GM19023 (cell line): ENCODE measurements around the gene TMUB2.
"Not testable (repeated sequence)": the region's sequence is repeated elsewhere in the genome, so short reads cannot be mapped to it uniquely, and the experiment has no call there.

Source experiments
- ATAC-seq: cut with Tn5 transposase; IDR thresholded peaks from one replicate; pipeline ENCODE4 v1.9.1; 2021; ENCODE audit warnings: mild to moderate bottlenecking, moderate library complexity; ENCODE audit not compliant: unreplicated experiment

TMUB2 gene

DNA sequence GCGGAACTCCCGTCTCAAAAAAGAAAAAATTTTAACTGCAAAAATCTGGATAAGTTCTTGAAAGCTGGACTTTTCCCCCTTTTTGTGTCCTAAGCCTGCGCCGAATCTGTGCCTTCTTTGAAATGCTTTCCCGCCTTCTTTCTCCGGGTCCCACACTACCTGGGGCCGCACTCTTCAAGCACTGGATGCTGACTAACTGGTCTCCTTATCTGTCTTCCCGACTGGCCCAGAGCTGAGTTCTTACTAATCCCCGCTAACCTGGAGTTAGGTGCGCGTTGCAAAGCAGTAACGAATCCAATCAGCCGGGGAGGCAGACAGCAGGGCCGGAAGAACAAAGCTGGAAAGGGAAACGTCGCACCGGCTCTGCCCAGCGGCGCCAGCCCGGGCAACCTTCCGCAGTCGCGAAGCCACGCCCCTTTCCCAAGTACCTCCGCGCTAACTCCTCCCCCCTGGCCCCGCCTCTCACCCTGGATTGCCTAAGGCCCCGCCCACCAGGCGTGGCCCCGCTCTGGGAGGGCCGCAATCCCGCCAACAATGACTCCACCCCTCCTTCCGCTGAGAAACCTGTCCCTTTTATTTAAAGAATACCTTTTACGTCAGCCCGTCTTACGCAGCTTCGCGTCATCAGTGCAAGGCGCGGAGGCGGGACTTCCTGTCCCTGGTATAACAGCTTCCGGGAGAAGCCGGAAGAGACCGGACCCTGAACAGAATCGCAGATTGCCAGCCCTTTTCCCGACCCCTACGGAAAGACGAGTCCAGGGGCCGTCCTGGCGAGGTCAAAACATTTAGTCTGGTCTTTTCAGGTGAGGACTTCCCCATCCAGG, at the start of gene TMUB2:
TSS of gene TMUB2 (plus strand) at position 666 of the 824 bp plus-strand sequence. CDS start 737 bp downstream, outside the sequence.
- ATAC-seq = peak; percentile 88

DNA sequence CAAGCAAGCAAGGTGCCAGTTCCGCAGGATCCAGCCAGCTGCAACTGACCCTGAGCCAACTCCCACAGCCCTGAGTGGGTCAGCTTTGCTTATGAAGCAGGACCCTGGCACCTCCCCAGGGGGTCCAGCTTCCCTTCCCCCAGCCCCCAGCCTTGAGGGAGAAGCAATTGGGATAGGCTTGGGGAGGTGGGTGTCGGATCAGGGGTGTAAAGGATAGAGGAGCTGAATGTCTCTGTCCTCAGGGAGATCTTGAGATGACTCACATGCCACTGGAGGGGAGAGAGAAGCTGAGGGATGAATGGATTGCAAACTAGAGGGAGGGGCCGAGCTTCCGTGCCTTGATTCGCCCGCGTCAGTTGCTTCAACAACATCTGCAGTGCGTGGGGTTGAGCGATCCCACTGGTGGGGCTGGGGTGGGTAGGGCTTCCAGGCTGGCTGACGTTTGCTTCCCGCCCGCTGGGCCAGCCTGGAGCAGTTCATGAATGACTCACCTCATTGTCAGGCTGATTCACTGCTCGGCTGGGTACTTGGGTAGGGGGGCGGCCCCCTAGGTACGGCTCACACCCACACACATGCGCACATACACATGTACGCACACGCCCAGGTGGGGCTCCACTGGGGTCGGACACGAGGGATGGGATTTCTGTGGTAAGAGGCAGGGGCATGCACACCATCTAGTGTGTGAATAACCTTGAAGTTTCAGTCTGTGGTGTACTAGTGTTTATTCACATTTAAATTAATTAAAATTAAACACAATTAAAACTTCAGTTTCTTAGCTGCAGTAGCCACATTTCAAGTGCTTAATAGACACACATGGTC, 48.7 kb upstream of the TMUB2 start:
- ATAC-seq = no peak

GRCh38 chr17:44143921-44144320, 42.9 kb upstream of the TMUB2 start:
- ATAC-seq = not testable (repeated sequence)

DNA sequence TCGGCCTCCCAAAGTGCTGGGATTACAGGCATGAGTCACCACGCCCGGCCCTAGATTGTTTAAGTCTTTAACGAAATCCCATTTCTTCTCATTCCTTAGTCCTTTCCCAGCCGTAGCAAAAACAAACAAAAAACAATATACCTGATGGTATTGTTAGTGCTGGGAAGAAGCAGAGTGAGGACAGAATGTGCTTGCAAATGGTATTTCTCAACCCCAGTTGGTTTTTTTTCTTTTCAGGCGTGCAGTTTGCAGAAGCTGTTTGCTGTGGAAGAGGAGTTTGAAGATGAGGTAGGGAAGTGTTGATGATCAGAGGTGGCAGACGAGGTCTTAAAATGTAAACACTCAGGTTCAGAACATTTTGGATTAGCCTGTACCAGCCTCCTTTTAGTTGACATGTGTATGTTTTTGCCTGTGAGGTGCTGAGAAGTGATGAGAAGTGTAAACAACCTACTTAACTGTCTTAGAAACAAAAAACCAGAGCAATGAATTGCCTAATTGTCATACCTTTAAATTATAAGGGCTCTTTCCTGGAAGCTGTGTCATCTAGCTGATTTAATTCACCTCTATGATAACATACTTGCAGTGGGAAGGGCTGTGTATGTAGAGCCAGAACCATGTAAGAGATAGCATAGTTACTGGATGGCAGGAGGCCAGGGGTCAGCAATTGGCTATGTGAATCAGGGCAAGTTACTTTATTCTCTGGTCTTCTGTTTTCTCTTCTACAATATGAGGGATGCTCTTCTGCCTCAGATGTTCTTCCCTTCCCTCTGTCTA, 41.6 kb upstream of the TMUB2 start:
- ATAC-seq = no peak

- ATAC-seq = no peak
Observed at GRCh38 chr17:44146375-44147346, 40.1 kb upstream of the TMUB2 start.

DNA sequence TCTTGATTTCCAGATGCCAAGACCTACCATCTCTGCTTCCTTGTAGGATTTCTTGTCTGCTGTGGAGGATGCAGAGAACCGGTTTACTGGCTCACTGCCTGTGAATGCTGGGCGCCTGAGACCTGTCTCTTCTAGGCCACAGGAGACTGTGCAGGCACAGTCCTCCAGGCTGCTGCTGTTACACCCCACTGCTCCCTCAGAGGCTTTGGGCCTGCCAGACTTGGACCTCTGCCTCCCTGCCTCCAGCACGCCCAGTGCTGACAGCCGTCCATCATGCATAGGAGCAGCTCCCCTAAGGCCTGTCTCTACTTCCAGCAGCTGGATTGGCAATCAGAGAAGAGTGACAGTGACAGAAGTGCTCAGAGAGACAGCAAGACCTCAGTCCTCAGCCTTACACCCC, 39.0 kb upstream of the TMUB2 start:
- no peak for ATAC-seq

DNA sequence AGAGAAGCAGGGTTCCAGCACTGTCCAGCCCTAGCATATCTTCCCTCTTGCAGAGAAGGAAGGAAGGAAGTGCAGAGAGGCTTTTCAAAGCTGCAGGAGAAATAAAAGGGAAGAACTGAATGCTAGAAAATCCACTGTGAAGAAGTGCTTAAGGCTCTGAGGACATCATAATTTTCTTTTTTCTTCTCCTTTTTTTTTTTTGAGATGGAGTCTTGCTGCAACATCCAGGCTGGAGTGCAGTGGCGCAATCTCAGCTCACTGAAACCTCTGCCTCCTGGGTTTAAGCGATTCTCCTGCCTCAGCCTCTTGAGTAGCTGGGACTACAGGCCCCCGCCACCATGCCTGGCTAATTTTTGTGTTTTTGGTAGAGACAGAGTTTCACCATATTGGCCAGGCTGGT, 37.7 kb upstream of the TMUB2 start:
- not testable (repeated sequence) for ATAC-seq

DNA sequence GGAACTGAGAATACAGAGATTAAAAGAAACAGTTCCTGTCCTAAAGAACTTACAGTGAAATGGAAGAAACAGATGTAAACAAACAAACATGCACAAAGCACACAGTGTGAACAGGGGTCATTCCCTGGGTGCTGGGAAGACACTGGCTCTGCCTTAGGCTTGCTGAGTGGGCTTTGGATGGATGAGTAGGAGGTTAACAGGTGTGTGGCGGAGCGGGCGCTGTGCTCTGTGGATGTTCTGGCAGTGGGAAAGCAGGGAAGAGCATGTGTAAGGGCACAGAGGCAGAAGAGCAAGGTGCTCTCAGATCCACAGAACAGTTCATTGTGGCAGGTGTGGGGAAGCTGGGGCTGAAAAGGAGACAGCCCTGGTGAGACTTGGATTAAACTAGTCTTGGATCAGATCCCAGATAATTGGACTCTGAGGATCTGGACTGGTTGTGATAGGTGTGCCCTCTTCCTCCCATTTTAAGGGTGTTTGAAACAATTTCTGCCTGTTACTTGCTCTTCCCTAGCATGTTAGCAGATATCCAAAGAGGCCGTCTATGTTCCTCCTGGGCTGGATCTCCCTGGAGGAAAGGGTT, 36.9 kb upstream of the TMUB2 start:
- ATAC-seq = no peak

DNA sequence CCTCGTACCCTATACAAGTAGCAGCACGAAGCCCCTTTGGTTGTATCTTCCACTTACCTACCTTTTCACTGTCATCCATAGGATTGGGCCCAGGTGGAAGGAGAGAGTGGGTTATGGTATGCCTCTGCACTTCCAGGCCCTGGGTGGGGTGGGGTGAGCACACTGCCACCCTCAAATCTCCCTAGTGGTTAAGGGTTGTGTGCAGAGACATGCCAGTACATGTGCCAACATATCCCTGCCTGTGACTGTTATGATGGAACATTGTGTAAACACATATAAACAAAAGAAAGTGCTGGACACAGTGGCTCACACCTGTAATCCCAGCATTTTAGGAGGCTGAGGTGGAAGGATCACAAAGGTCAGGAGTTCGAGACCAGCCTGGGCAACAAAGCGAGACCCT, 33.9 kb upstream of the TMUB2 start:
- ATAC-seq = no peak

GRCh38 chr17:44155488-44155887, 31.3 kb upstream of the TMUB2 start:
- no peak for ATAC-seq

DNA sequence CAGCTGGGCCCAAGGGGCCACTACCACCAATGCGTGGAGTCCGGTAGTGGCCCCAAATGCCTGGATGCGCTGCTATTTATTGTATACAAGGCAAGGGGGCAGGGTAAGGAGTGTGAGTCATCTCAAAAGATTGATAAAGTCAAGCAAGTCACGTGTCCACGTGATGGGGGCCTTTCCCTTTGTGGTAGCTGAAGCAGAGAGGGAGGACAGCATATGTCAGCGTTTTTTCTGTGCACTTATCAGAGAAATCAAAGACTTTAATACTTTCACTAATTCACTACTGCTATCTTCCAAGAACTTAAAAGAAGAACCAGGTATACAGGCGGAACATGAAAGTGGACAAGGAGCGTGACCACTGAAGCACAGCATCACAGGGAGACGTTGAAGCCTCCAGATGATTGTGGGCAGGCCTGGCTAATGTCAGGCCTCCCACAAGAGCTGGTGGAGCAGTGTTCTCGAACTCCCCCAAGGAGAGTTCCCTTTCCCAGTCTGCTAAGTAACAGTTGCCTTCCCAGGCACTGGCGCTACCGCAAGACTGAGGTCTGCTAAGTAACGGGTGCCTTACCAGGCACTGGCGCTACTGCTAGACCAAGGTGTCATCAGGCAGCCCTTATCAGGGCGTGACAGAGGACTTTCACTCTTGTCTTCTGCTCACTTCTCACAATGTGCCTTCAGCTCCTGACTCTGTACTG, 27.1 kb upstream of the TMUB2 start:
- ATAC-seq = no peak

DNA sequence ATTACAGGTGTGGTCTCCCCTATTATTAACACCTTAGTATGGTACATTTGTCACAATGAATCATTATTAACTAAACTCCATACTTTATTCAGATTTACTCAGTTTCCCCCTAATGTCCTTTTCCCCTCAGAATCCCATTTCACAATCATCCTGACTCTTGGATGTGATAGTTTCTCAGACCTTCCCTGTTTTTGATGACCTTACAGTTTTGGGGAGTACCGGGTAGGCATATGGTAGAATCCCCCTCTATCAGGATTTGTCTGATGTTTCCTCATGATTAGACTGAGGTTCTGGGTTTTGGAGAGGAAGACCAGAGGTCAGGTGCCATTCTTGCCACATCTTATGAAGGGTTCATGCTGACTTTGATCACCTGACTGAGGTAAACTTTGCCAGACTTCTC, 22.3 kb upstream of the TMUB2 start:
- no peak for ATAC-seq

- no peak for ATAC-seq
Observed at GRCh38 chr17:44167181-44167861, 19.5 kb upstream of the TMUB2 start.

- no peak for ATAC-seq
Observed at GRCh38 chr17:44170135-44170498, 16.7 kb upstream of the TMUB2 start.

DNA sequence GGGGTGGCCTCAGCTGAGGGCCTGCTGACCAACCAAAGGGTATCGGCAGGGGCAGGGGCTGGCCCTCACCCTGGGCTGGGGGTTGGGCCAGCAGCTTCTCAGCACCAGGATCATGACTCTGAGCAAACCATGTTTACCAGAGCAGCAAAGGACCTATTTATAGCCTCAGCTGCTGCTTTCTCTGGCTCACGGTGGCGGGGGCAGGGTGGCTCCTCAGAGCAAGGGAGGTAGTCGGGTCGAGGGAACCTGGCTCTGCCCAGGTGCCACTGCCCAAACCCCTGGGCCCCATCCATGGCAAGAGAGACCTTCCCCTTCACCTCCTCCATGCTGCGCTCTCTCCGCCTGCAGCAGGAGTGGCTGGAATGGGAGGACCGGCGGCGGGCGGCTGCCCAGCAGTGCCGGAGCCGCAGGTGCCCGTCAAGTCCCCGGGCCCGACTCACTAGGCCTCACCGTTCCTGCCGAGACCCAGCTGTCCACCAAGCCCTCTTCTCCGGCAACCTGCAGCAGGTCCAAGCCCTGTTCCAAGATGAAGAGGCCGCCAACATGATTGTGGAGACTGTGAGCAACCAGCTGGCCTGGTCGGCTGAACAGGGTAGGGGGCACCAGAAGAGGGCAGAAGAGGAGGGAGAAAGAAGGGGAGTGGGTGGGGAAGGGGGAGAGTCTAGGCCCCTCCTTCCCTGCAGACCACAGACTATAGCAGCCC, 16.1 kb upstream of the TMUB2 start, which contains the start of gene ASB16:
TSS of gene ASB16 (plus strand) at position 206 of the 703 bp plus-strand sequence. CDS start at position 292, 86 bp downstream.
- ATAC-seq = no peak

GRCh38 chr17:44171931-44172455, 14.8 kb upstream of the TMUB2 start:
- no peak for ATAC-seq

GRCh38 chr17:44174427-44174826, 12.3 kb upstream of the TMUB2 start:
- ATAC-seq = no peak

DNA sequence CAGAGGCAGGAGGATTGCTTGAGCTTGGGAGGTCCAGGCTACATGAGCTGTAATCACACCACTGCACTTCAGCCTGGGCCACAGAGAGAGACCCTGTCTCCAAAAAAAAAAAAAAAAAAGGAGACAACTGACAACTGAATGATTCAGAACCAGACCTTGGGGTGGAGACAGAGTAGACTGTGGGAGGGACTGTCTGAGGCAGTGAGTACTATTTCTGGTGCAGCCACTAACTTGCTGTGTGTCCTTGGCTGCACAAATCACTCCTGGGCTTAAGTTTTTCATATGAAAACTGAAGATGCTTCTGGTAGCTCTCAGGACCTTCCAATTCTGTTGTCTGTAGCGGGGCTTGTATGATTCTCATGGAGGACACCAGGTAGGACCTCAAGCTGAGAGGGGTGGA, 10.5 kb upstream of the TMUB2 start:
- no peak for ATAC-seq
